Transverse colon (tissue), 4 donors: ENCODE measurements around the gene NKD1.

ENCODE experiments used
- CTCF ChIP-seq, 5 experiments: fragments of 200-600 bp in 3 of 5; fragments of 450-650 bp in 2 of 5; sonication (generic) in 3 of 5; IDR thresholded peaks; 1 replicate in 2 of 5; 2 replicates in 3 of 5; pipeline ENCODE4 v1.5.1; 2016 to 2017; ENCODE audit warnings: antibody characterized with exemption in 5 of 5, inconsistent platforms in 3 of 5, mild to moderate bottlenecking in 2 of 5, moderate library complexity in 1 of 5
- POLR2AphosphoS5 ChIP-seq, 3 donors: sonication (generic); formaldehyde crosslinking; IDR thresholded peaks; one replicate each; pipeline ENCODE4 v1.6.1; 2016; ENCODE audit warnings: antibody characterized with exemption in 3 of 3

- TF ChIP-seq CTCF (IDR thresholded peaks at IDR 0.05) (no peak), POLR2AphosphoS5 (IDR thresholded peaks at IDR 0.05) (no peak)
Observed at GRCh38 chr16:50611995-50612848, 64.0 kb downstream of the NKD1 start.
